ENCODE data around the gene CRP.
"Not testable (repeated sequence)": the region's sequence is repeated elsewhere in the genome, so short reads cannot be mapped to it uniquely, and the experiment has no call there.

The CRP gene

GRCh38 chr1:159737238-159737916 is 23.0 kb upstream of the CRP start:
- no peak overlapping the region for H3K4me3 ChIP-seq (ENCODE audit: low read length)
- no peak overlapping the region for H4K8ac ChIP-seq (ENCODE audit: low read depth, low read length)
- no peak overlapping the region for H2BK15ac ChIP-seq (replicated peaks; ENCODE audit: low read depth)
- no peaks in the 10 kb centered on the region for H3K4me1 ChIP-seq (ENCODE audit: control insufficient read depth, low read depth, low read length)
- H3K27ac ChIP-seq (ENCODE audit: low read depth, low read length): no peak overlapping the region
- no peak overlapping the region for H3K56ac ChIP-seq (ENCODE audit: low read length)
- H3K4ac ChIP-seq (ENCODE audit: low read depth, low read length): no peak overlapping the region
- H3K4me2 ChIP-seq (ENCODE audit: low read length): no peak overlapping the region
- no peak overlapping the region for H2AK5ac ChIP-seq (ENCODE audit: low read length)
- no peak overlapping the region for H3K9ac ChIP-seq (ENCODE audit: low read length)
- H2BK5ac ChIP-seq (ENCODE audit: low read length): no peak overlapping the region
- no peaks in the 10 kb centered on the region for H3K36me3 ChIP-seq (ENCODE audit: control insufficient read depth, insufficient read depth, low read length)
- no peaks in the 10 kb centered on the region for H3K79me1 ChIP-seq (ENCODE audit: low read length)
- no peaks in the 10 kb centered on the region for H3K79me2 ChIP-seq (ENCODE audit: control insufficient read depth, insufficient read depth, low read length)
- 100% methylated on average over 2 of the region's 4 CpGs for WGBS (ENCODE audit: extremely low coverage, insufficient coverage, low lambda C conversion rate)
- DNase-seq: no peak
- H4K5ac ChIP-seq (ENCODE audit: low read length): no peak overlapping the region
- H2BK120ac ChIP-seq (ENCODE audit: low read depth, low read length): no peak overlapping the region
- H3K27me3 ChIP-seq (ENCODE audit: insufficient read depth, low read length, poor library complexity): no peaks in the 10 kb centered on the region
- H3K23ac ChIP-seq (ENCODE audit: low read length): no peak overlapping the region
- no peak overlapping the region for H3K18ac ChIP-seq (ENCODE audit: low read length)

GRCh38 chr1:159723188-159723587 is 8.8 kb upstream of the CRP start:
- not testable (repeated sequence) for H4K8ac ChIP-seq (ENCODE audit: low read depth, low read length); H2BK5ac ChIP-seq (ENCODE audit: low read length); H3K56ac ChIP-seq (ENCODE audit: low read length); H3K79me1 ChIP-seq (ENCODE audit: low read length); H3K27me3 ChIP-seq (ENCODE audit: insufficient read depth, low read length, poor library complexity); H3K18ac ChIP-seq (ENCODE audit: low read length); H3K27ac ChIP-seq (ENCODE audit: low read depth, low read length); H2AK5ac ChIP-seq (ENCODE audit: low read length); H3K9ac ChIP-seq (ENCODE audit: low read length); H3K4ac ChIP-seq (ENCODE audit: low read depth, low read length); H4K5ac ChIP-seq (ENCODE audit: low read length); H3K36me3 ChIP-seq (ENCODE audit: control insufficient read depth, insufficient read depth, low read length); H3K4me3 ChIP-seq (ENCODE audit: low read length); H3K4me2 ChIP-seq (ENCODE audit: low read length); H3K4me1 ChIP-seq (ENCODE audit: control insufficient read depth, low read depth, low read length); H2BK15ac ChIP-seq (replicated peaks; ENCODE audit: low read depth); H3K79me2 ChIP-seq (ENCODE audit: control insufficient read depth, insufficient read depth, low read length); H2BK120ac ChIP-seq (ENCODE audit: low read depth, low read length); H3K23ac ChIP-seq (ENCODE audit: low read length)
- peak; percentile 52 for DNase-seq
- WGBS (ENCODE audit: extremely low coverage, insufficient coverage, low lambda C conversion rate): no CpG with 5 or more reads among the region's 6 CpGs

- no peak overlapping the region for H2BK5ac ChIP-seq (ENCODE audit: low read length)
- no peak overlapping the region for H3K23ac ChIP-seq (ENCODE audit: low read length)
- H3K4me3 ChIP-seq (ENCODE audit: low read length): no peak overlapping the region
- H3K18ac ChIP-seq (ENCODE audit: low read length): no peak overlapping the region
- H3K27ac ChIP-seq (ENCODE audit: low read depth, low read length): no peak overlapping the region
- H3K4me1 ChIP-seq (ENCODE audit: control insufficient read depth, low read depth, low read length): no peaks in the 10 kb centered on the region
- H3K79me1 ChIP-seq (ENCODE audit: low read length): no peaks in the 10 kb centered on the region
- no peak overlapping the region for H4K8ac ChIP-seq (ENCODE audit: low read depth, low read length)
- WGBS (ENCODE audit: extremely low coverage, insufficient coverage, low lambda C conversion rate): no CpG with 5 or more reads among the region's 2 CpGs
- H2AK5ac ChIP-seq (ENCODE audit: low read length): no peak overlapping the region
- no peak overlapping the region for H4K5ac ChIP-seq (ENCODE audit: low read length)
- H3K9ac ChIP-seq (ENCODE audit: low read length): no peak overlapping the region
- no peak overlapping the region for H3K56ac ChIP-seq (ENCODE audit: low read length)
- no peak overlapping the region for H3K4me2 ChIP-seq (ENCODE audit: low read length)
- H3K36me3 ChIP-seq (ENCODE audit: control insufficient read depth, insufficient read depth, low read length): no peaks in the 10 kb centered on the region
- H3K4ac ChIP-seq (ENCODE audit: low read depth, low read length): no peak overlapping the region
- no peaks in the 10 kb centered on the region for H3K79me2 ChIP-seq (ENCODE audit: control insufficient read depth, insufficient read depth, low read length)
- no peaks in the 10 kb centered on the region for H3K27me3 ChIP-seq (ENCODE audit: insufficient read depth, low read length, poor library complexity)
- H2BK15ac ChIP-seq (replicated peaks; ENCODE audit: low read depth): no peak overlapping the region
- DNase-seq: no peak
- H2BK120ac ChIP-seq (ENCODE audit: low read depth, low read length): no peak overlapping the region
These were observed 5.6 kb upstream of the CRP start for GRCh38 chr1:159719990-159720389.

- Histone ChIP-seq H3K4me2 (ENCODE audit: low read length) (no peak overlapping the region), H3K18ac (ENCODE audit: low read length) (no peak overlapping the region), H3K27me3 (ENCODE audit: insufficient read depth, low read length, poor library complexity) (no peaks in the 10 kb centered on the region), H3K4me1 (ENCODE audit: control insufficient read depth, low read depth, low read length) (no peaks in the 10 kb centered on the region), H3K27ac (ENCODE audit: low read depth, low read length) (no peak overlapping the region), H3K23ac (ENCODE audit: low read length) (no peak overlapping the region), H3K79me2 (ENCODE audit: control insufficient read depth, insufficient read depth, low read length) (no peaks in the 10 kb centered on the region), H3K79me1 (ENCODE audit: low read length) (no peaks in the 10 kb centered on the region), H3K4ac (ENCODE audit: low read depth, low read length) (no peak overlapping the region), H2BK120ac (ENCODE audit: low read depth, low read length) (no peak overlapping the region), H3K4me3 (ENCODE audit: low read length) (no peak overlapping the region), H2BK5ac (ENCODE audit: low read length) (no peak overlapping the region), H4K5ac (ENCODE audit: low read length) (no peak overlapping the region), H3K9ac (ENCODE audit: low read length) (no peak overlapping the region), H2BK15ac (replicated peaks; ENCODE audit: low read depth) (no peak overlapping the region), H3K36me3 (ENCODE audit: control insufficient read depth, insufficient read depth, low read length) (no peaks in the 10 kb centered on the region), H3K56ac (ENCODE audit: low read length) (no peak overlapping the region), H2AK5ac (ENCODE audit: low read length) (no peak overlapping the region), H4K8ac (ENCODE audit: low read depth, low read length) (no peak overlapping the region)
- WGBS (ENCODE audit: extremely low coverage, insufficient coverage, low lambda C conversion rate): no CpG with 5 or more reads among the region's 1 CpG
- no peak for DNase-seq
These were observed 1.5 kb upstream of the CRP start for GRCh38 chr1:159715855-159716254.

GRCh38 chr1:159712080-159712479 is 2.3 kb downstream of the CRP start:
- Histone ChIP-seq H3K79me2 (ENCODE audit: control insufficient read depth, insufficient read depth, low read length) (no peaks in the 10 kb centered on the region), H3K79me1 (ENCODE audit: low read length) (no peaks in the 10 kb centered on the region), H3K27me3 (ENCODE audit: insufficient read depth, low read length, poor library complexity) (no peaks in the 10 kb centered on the region), H4K8ac (ENCODE audit: low read depth, low read length) (no peak overlapping the region), H3K36me3 (ENCODE audit: control insufficient read depth, insufficient read depth, low read length) (no peaks in the 10 kb centered on the region), H3K4ac (ENCODE audit: low read depth, low read length) (no peak overlapping the region), H3K23ac (ENCODE audit: low read length) (no peak overlapping the region), H3K27ac (ENCODE audit: low read depth, low read length) (no peak overlapping the region), H3K4me3 (ENCODE audit: low read length) (no peak overlapping the region), H4K5ac (ENCODE audit: low read length) (no peak overlapping the region), H3K4me2 (ENCODE audit: low read length) (no peak overlapping the region), H3K4me1 (ENCODE audit: control insufficient read depth, low read depth, low read length) (no peaks in the 10 kb centered on the region), H2BK15ac (replicated peaks; ENCODE audit: low read depth) (no peak overlapping the region), H2BK5ac (ENCODE audit: low read length) (no peak overlapping the region), H2BK120ac (ENCODE audit: low read depth, low read length) (no peak overlapping the region), H3K9ac (ENCODE audit: low read length) (no peak overlapping the region), H3K56ac (ENCODE audit: low read length) (no peak overlapping the region), H3K18ac (ENCODE audit: low read length) (no peak overlapping the region), H2AK5ac (ENCODE audit: low read length) (no peak overlapping the region)
- WGBS (ENCODE audit: extremely low coverage, insufficient coverage, low lambda C conversion rate): no CpG with 5 or more reads among the region's 1 CpG
- no peak for DNase-seq
